Esophagus squamous epithelium (tissue), 4 donors: ENCODE data around the gene FCHSD2.

ENCODE experiments used
- CTCF ChIP-seq, 6 experiments: fragments of 450-650 bp in 4 of 6; fragments of 200-600 bp in 2 of 6; sonication (generic) in 2 of 6; IDR thresholded peaks; one replicate each; pipeline ENCODE4 v1.5.1; 2016 to 2019; ENCODE audit warnings: antibody characterized with exemption in 6 of 6, mild to moderate bottlenecking in 4 of 6, moderate library complexity in 4 of 6
- POLR2A ChIP-seq, 4 donors: fragments of 450-650 bp; IDR thresholded peaks; one replicate each; pipeline ENCODE4 v1.6.1; 2017; ENCODE audit warnings: antibody characterized with exemption in 4 of 4, mild to moderate bottlenecking in 4 of 4, moderate library complexity in 3 of 4

GRCh38 chr11:72867970-72868369 lies 274.1 kb downstream of the FCHSD2 start:
- TF ChIP-seq POLR2A (IDR thresholded peaks at IDR 0.05) (no peak), CTCF (IDR thresholded peaks at IDR 0.05) (no peak)
